HG03066 (cell line): ENCODE measurements around the gene TCERG1L.

Experiments
- ATAC-seq: cut with Tn5 transposase; IDR thresholded peaks from one replicate; pipeline ENCODE4 v1.9.1; 2021; ENCODE audit warnings: low read depth; ENCODE audit not compliant: unreplicated experiment

Gene TCERG1L

DNA sequence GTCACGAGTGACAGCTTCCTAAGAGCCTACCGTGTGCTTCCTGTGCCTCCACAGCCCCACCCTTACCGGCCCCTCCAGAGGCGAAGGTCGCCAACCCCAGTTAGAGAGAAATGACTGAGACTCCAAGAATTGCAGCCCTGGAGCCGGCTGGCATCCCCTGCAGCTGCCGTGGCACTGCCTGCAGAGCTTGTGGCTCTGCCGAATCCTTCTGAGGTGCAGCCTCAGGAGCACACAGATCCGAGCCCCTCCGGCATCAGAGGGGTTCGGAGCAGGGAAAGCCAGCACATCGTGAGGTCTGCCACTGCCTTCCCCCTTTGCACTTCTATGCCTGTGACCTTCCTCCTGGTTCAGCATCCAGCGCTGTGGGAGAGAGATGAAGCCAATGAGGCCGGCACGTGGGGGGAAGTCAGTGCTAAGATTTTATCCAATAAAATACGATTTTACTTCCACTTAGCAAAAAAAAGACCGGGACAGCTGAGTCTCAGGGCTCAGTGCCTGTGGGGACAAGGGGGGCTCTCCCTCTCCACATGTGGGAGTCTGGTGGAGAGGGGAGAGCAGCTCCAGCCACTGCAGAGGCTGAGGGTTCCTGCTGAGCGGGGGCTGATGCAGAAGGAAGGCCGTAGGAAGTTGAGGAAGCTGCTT, 80.1 kb downstream of the TCERG1L start:
- ATAC-seq = no peak

DNA sequence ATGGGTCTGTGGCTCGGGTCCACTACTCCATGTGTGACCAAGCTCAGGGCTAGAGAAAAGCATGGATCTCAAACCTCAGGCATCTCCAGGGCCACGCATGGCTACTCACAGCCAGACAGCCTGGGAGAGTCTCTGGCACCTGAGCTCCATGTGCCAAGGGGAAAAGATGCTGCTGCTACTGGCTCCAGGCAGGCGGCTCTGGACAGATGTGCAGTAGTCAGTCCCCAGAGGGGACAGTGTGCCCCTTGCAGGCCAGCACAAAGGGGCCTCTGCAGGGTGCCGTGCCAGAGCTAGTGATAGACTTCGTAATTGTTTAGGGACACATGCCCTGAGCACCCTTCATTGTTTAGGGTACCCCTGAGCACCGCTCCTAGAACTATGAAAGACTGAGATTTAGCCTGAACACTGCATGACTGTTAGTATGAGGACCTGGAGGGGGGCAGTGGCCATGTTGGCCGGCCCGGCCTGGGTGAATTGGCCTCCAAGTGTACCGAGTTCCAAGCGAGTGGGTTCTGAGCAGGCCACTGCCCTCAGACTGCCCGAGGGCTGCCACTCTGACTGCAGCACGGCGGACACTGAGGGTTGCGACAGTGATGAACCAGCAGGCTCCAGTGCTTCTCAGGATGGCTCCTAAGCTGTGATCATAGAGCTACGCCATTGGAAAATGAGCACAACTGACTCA, 80.7 kb downstream of the TCERG1L start:
- no peak for ATAC-seq

DNA sequence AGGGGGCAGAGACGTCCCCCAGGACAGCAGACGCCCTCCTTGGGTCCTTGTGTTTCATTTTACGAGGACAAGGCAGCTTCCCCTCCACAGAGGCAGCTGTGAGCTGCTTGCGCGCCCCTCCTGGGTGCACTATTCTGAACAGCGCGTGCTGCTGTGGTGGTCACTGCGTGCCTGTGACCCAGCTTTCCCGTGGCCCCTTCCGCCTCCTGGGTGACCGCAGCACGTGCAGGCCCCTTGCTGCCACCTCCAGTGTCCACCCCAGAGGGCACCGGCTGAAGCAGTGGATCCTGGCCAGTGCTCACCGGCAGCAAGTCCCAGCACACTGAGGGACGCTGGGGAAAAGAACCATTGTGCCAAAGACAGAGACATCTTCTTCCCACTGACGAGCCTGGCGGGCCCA, 81.4 kb downstream of the TCERG1L start:
- no peak for ATAC-seq

DNA sequence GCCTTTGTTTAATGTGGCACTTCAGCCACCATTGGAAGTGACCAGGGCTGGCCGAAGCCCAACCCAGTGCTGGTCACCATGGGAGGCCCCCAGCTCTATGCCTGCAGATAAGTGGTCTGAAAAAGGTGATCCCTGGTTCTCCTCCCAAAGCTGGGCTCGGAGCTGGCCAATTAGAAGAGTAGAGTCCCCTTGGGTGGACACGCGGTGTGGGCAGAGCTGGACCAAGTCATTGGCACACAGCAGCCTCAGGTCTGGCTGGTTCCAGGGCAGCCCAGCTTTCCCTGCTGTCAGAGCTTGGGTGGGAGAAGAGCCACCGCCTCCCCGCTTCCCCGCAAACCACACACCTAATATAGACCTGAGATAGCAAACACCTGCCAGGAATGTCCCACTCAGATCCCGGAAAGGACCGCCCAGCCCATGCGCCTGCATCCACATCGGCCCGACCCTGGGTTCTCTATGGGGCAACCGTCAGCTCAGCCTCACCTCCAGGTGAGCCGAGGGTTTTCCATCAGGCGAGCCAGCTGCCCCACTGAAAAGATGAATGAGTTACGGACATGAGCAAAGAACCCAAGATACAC, 84.3 kb downstream of the TCERG1L start:
- no peak for ATAC-seq

DNA sequence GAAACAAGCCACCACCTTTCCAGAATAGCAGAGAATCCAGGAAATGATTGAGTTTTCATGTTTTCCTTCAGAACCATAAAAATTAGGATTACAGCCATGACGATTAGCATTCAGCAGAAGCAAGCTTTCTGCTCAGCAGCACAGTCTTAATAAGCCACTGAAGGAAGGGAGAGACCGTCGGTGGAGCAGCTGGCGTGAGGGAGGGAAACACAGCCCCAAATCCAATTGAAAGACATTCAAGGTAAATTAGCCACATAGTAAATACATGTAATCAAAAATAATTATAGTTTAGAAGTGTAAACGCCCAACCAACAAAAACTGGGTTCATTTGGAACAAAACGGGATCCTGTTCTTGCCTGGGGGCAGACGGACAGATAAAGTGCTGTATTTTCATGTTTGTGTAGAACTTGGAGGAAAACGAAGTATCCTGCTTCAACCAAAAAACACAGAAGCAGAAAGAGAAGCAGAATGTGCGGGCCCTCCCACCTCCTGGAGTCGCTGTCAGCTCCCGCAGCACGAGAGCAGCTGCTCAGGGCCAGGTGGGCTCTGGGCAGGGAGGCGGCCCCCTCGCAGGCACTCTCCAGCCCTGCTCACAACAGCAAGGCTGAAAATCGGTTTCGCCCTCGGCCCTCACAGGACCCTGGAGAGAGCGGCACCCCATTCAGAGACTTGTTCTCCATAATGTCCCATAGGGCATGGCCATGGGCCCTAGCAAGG, 84.9 kb downstream of the TCERG1L start:
- no peak for ATAC-seq

DNA sequence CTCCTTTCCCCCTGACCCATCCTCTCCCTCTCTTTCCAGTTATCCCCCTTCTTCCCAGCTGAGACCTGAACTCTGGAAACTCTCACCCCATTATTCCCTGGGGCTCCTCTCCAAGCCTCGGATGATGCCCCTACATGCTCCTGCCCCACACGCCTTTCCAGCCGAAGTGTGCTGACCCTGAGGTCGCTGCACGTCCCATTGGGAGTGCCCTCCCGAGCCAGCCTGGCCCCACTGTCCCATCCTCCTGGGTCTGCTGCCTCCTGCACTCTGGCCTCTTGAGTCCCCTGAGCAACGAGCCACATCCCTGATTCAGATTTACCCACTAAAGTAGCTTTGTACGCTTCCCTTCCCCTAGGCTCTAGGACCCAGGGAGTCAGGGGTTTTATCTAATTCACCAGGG, 87.4 kb downstream of the TCERG1L start:
- ATAC-seq = no peak

DNA sequence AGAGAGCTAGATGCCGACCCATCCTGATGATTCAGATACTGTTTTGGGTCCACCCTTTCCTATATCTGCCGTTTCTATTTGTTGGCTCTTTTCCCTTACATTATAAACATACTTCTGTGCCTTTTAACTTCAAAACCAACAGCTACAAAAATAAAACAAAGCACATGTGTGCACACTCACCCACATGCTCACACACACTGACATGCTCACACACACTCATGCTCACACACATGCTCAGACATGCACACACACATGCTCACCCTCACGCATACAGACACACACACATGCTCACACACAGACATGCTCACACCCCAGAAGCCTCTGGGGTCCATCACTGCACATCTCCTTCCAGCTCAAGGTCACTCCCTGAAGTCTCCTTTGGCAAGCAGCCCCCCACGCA, 88.1 kb downstream of the TCERG1L start:
- no peak for ATAC-seq

DNA sequence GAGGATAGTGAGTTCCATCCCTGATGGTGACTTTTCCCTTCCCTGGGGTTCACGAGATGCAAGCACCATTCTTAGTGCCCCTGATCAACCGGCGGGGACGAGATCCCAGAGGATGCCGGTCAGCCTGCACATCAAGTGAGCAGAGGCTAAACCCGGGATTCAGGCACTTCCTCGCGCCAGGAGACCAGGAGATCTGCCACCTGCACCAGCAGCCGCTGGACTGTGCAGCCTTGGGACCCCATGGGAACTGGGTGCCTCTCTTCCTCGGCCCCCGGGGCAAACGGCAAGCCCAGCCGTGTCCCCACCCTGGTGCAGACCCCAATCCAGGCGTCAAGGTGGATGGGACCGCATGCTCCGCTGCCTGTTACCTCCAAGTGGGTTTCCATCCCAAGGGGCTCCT, 88.5 kb downstream of the TCERG1L start:
- ATAC-seq = no peak

DNA sequence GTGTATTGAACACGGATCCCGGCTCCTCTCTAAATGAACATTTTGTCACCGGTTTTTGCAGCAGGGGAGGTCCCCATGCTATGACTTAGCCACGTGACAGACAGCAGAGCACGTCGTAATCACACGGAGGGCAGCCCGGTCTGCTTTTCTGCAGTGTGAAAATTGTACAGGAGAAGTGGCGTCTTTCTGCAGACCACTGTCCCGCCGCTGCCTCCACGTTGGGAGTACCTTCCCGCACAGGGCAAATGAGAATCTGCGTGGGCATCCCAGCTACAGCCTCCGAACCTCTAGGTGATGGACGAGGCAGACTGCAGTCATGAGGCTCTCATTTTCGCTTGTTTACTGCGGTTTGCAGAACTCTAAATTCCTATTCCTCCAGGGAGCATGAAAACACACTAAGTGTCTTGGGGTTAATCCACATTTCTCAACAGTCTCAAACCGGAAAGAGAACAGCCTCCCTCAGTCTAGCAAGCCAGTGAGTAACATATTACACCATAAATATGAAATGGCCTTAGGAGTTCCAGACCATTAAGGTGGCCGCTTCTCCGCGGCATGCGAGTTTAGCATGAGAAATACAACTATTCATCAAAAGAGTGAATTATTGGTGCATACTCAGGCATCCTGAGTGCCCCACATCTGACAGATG, 89.8 kb downstream of the TCERG1L start:
- no peak for ATAC-seq

DNA sequence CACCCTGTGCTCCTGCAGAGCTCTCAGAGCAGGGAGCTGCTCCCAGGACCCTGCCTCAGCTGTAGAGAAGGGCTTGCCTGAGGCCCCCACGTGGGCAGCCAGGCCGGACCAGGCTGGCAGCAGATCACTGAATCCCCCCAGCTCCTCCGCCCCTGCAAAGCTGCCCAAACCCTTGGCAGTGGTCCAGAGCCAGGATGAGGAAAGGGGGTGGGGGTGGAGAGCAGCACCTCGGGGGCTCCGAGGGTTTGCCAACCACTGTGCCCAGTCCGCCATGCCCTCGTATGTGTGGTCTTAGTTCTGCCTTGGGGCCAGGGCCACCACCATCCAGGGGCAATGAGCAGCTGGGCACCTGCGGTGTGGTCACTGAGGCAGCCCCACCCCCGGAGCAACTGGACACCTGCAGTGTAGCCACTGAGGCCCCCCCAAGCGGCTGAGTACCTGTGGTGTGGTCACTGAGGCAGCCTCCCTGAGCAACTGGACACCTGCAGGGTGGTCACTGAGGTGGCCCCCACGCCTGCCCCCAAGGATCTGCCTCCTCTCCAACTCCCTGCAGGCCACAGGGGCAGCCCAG, 90.8 kb downstream of the TCERG1L start:
- ATAC-seq = no peak

DNA sequence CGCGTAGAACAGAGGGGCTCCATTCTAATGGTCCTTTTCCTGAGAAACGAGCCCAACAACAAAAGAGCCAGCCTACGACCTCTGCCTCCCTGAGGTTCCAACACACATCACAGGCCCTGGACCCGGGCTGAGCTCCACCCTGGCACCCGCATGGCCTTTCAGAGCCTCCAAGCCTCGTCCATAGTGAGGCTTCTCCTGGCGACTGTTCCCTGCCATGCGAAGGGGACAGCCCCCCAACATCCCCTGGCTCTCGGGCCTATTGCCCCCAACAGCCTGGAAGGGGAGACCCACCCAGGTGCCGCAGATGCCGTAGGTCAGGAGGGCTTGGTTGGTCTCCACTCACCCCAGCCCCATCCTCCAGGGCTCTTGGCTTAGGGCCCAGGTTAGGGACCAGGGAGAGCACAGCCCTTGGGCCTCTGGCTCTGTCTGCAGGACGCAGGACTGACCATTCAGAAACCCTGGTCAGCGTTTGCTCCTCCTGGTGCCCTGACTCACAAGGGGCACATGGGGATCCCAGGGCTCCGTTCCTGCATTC, 91.5 kb downstream of the TCERG1L start:
- no peak for ATAC-seq

DNA sequence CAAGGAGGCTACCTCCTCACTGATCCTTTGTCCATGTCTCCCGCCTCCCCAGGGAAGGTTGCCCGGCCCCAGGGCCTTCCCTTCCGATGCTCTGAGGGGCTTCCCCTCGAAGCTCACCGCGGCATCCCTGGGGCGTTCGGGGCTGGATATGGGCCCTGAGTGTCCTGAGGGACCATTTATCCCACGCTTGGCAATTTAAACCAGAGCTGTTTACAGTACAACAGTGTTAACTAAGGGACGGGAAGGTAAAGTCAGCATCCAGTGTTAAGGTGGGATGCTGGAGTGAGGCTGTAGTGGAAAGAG, 92.0 kb downstream of the TCERG1L start:
- ATAC-seq = no peak

DNA sequence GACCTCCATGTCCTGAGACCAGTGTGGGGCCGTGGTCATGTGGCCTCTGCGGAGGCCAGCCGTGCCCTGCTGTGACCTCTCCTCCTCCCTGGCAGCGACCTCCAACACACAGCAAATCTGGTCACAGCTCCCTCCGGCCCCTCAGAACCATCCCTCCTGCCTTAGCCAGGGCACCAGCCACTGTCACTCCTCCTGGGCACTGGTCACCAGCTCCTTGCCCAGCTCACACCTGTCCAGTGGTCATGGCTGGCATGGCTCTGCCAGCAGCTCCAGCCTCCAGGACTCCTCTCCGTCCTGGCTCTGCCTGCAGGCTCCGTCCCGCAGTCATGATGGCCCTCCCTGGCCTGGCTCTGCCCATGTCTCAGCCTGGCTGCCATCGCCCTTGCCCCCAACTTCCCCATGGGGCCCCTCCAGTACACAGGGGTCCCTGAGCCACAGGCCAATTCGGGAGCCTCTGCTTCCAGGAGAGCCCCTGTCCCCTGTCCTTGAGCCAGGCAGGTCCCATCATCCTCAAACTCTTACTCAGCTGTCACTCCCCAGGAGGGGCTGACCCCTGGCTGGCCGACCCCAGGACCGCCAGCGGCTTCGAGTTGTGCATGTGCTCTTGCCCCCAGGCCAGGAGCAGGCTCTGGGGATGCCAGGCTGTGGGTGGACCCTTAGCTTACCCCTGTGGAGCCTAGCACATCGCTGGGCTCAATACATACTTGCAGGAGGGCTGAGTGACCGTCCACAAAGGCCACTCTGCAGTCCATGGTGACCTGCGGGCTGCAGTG, 92.5 kb downstream of the TCERG1L start:
- ATAC-seq = no peak

DNA sequence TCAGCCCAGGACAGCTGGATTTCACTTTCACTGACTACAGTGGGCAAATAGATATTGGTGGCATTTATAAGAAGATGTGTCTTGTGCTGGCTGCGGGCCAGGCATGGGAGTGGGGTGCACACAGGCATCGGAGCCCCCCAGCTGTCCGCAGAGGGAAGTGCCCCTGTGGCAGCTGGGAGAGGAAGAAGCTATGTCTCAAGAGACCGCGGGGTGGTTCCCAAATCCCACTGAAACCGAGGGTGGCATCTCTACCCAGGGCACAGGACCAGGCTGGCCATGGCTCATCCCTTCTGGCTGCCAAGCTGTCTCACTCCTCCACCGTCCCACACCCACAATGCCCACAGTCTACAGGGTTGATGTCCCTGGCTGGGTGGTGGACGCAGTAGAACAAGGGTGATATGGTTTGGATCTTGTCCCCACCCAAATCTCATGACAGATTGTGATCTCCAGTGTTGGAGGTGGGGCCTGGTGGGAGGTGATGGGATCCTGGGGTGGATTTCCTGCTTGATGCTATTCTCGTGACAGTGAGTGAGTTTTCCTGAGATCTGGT, 94.8 kb downstream of the TCERG1L start:
- ATAC-seq = no peak

DNA sequence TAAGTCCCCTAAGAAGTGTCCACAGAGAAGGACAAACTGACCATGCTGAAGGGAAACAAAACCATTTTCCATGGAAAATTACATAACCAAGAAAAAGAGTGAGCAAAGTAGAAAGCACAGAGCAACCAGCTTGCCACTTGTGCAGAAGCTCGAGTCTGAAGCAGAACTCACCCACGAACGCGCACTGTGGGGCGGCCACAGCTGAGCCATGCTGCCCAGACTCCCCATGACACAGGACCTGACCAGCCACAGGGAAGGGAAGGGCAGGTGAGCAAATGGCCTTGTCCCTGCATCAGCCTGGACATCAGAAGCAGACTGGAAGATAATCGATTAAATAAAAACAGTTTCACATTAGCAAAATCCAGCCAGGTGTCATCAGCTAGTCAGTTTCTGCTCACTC, 95.7 kb downstream of the TCERG1L start:
- no peak for ATAC-seq

DNA sequence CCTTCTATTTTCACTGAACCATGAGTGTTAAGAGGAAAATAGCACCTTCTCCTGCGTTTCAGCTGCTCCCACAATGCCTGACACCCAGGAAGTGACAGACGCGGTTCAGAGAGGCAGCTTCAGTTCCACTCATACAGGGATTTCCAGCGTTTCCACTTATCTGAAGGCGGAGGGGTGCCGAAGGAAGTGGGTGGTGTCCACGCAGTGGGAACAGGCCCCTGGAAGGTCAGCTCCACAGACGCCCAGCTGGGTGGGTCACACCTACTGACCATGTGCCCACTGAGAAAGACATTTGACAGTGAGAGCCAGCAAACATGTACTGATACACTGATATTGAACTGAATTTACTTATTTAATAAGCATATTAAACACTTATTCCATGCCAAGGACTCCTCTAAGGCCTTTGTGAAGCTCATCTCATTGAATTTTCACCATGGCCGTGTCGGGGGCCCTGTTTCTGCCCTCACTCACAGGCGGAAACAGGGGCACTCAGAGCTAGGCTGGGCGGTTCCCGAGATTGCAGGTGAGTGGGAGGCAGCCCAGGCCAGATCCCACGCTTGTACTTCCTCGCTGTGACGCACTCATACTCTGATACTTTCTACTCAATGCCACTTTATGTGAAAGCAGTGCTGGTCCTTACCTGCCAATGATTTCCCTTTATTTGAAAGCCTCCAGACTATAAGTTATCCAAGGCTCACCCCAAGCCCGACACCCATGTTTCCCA, 96.8 kb downstream of the TCERG1L start:
- ATAC-seq = no peak

DNA sequence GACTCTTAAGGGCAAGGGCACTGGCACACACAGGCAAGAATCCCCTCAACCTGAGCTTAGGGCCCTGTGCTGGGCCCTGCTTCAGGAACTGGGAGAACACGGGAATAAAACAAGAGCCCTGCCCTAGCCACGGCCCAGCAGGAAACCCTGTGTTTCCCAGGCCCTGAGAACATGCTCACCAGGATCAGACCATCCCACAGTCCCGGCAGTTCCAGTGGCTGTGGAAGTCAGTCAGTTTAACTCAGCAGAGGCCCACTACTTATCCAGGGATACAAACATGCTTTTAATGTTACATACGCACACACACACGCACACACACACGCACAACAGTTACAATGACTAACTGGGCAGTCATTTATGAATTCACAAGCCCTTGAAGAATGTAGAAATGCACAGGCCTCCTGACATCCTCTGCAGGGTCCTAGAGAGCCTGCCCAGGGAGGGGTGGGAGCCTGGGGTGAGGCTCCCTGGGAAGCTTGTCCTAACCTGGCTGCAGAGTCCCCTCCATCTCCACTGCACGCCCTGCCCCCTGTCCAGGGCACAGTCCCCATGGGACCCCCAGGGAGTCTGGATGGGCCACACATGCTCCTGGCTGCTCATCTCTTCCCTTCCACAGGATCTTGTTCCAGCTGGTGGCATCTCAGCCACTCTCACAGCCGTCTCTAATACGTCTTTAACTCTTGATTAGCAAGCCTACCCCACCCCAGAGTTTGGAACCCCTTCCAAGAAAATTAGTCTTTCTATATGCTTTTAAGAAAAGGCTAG, 97.6 kb downstream of the TCERG1L start:
- ATAC-seq = no peak

DNA sequence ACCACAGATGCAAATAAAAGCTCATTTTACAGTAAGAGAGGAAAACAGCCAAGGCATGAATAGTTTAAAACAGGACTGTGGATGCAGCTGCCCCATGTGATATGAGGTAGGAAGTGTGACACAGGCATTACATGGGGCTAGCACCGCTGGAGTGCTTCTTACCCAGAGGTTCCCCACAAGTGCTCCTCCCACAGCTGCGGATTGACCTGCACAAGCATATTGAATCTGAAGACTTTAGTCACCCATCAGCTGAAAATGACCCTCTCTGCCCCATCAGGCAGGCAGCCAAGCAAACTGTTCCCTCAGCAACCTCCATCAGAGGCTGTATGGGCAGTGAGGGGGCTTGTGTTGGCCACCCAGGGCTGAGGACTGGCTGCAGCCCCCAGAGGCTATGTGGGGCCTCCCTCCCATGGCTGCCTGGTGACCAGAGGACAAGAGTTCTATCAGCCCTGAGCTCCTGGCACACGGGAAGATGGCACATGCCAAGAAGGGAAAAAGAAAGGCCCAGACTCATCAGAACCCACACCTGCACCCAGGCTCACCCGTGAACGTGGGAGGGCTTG, 98.7 kb downstream of the TCERG1L start:
- ATAC-seq = no peak
